Neuronal stem cell (in vitro differentiated cells): ENCODE measurements around the gene CANT1.

Source experiments
- DNase-seq: peaks from one replicate; pipeline ENCODE4 v3.0.0-alpha.2; 2013; ENCODE audit warnings: low spot score
- H2AFZ ChIP-seq: one replicate; pipeline ENCODE4 v1.6.1; 2013; ENCODE audit warnings: mild to moderate bottlenecking, low read length, inconsistent platforms
- H2AK5ac ChIP-seq: 2 replicates; pipeline ENCODE4 v1.6.1; 2013; ENCODE audit warnings: low read depth, mild to moderate bottlenecking, inconsistent platforms, low read length, moderate library complexity, mixed read lengths
- H2BK120ac ChIP-seq: 2 replicates; pipeline ENCODE4 v1.6.1; 2013; ENCODE audit warnings: low read depth, mild to moderate bottlenecking, inconsistent platforms, low read length, moderate library complexity, mixed read lengths
- H2BK12ac ChIP-seq: one replicate; pipeline ENCODE4 v1.6.1; 2013; ENCODE audit warnings: low read length, inconsistent platforms
- H2BK15ac ChIP-seq: 2 replicates; pipeline ENCODE4 v1.6.1; 2013; ENCODE audit warnings: mild to moderate bottlenecking, low read length, inconsistent platforms, mixed read lengths
- H2BK5ac ChIP-seq: one replicate; pipeline ENCODE4 v1.6.1; 2013; ENCODE audit warnings: inconsistent platforms, mild to moderate bottlenecking, low read length, moderate library complexity
- H3K14ac ChIP-seq: one replicate; pipeline ENCODE4 v1.6.1; 2013; ENCODE audit warnings: low read length, inconsistent platforms
- H3K18ac ChIP-seq: 2 replicates; pipeline ENCODE4 v1.6.1; 2013; ENCODE audit warnings: low read length, inconsistent platforms
- H3K23ac ChIP-seq: 2 replicates; pipeline ENCODE4 v1.6.1; 2013; ENCODE audit warnings: low read depth, mild to moderate bottlenecking, mixed read lengths, low read length, inconsistent platforms; ENCODE audit not compliant: poor library complexity
- H3K27ac ChIP-seq: replicated peaks from 3 replicates; pipeline ENCODE4 v1.5.1; 2013; ENCODE audit warnings: low read length, inconsistent platforms
- H3K27me3 ChIP-seq, 3 experiments: 2 replicates each; pipeline ENCODE4 v1.6.1; 2013; ENCODE audit warnings: low read length in 3 of 3, mild to moderate bottlenecking in 2 of 3, inconsistent platforms in 1 of 3, low read depth in 1 of 3, mixed read lengths in 1 of 3, moderate library complexity in 1 of 3; ENCODE audit not compliant: control insufficient read depth in 3 of 3, insufficient read depth in 3 of 3
- H3K36me3 ChIP-seq, 2 donors: replicated peaks in 1 of 2; 2 replicates each; pipeline ENCODE4 v1.6.1; 2013; ENCODE audit warnings: low read length in 2 of 2; ENCODE audit not compliant: control insufficient read depth in 2 of 2, insufficient read depth in 2 of 2
- H3K4ac ChIP-seq: 2 replicates; pipeline ENCODE4 v1.6.1; 2013; ENCODE audit warnings: inconsistent platforms, mild to moderate bottlenecking, low read length, moderate library complexity
- H3K4me1 ChIP-seq, 2 donors: 1 replicate in 1 of 2; 2 replicates in 1 of 2; pipeline ENCODE4 v1.6.1; 2013; ENCODE audit warnings: low read length in 2 of 2, low read depth in 1 of 2; ENCODE audit not compliant: control insufficient read depth in 2 of 2, insufficient read depth in 1 of 2
- H3K4me2 ChIP-seq: one replicate; pipeline ENCODE4 v1.6.1; 2013; ENCODE audit warnings: mild to moderate bottlenecking, low read length, inconsistent platforms; ENCODE audit not compliant: insufficient read depth, poor library complexity, severe bottlenecking
- H3K4me3 ChIP-seq, 2 donors: 2 replicates each; pipeline ENCODE4 v1.5.1; 2013; ENCODE audit warnings: low read length in 2 of 2, mild to moderate bottlenecking in 2 of 2, inconsistent platforms in 1 of 2, moderate library complexity in 1 of 2
- H3K79me1 ChIP-seq: one replicate; pipeline ENCODE4 v1.6.1; 2013; ENCODE audit warnings: low read depth, mild to moderate bottlenecking, inconsistent platforms, low read length, moderate library complexity
- H3K9ac ChIP-seq: one replicate; pipeline ENCODE4 v1.6.1; 2013; ENCODE audit warnings: mild to moderate bottlenecking, low read depth, low read length, inconsistent platforms; ENCODE audit not compliant: poor library complexity
- H3K9me3 ChIP-seq, 2 donors: replicated peaks in 1 of 2; 2 replicates each; pipeline versions ENCODE3 to v1.6.1; 2013; ENCODE audit warnings: low read length in 2 of 2, mild to moderate bottlenecking in 2 of 2, inconsistent platforms in 1 of 2, low read depth in 1 of 2, mixed read lengths in 1 of 2, moderate library complexity in 1 of 2; ENCODE audit not compliant: control insufficient read depth in 2 of 2, insufficient read depth in 1 of 2
- H4K8ac ChIP-seq: one replicate; pipeline ENCODE4 v1.6.1; 2013; ENCODE audit warnings: low read depth, mild to moderate bottlenecking, inconsistent platforms, low read length, moderate library complexity
- H4K91ac ChIP-seq: one replicate; pipeline ENCODE4 v1.6.1; 2013; ENCODE audit warnings: low read length, low read depth, mild to moderate bottlenecking, inconsistent platforms; ENCODE audit not compliant: poor library complexity
- WGBS, 2 donors: extraction: QIAGEN DNeasy Blood & Tissue Kit; methylation state at CpG; one replicate each; pipeline ENCODE4 v1.1.7; 2013; ENCODE audit warnings: missing lambda C conversion rate in 2 of 2, mixed read lengths in 1 of 2; ENCODE audit not compliant: insufficient read length in 2 of 2, insufficient replicate concordance in 1 of 2; ENCODE audit errors: extremely low coverage in 2 of 2; 5-methylcytosine and 5-hydroxymethylcytosine counted together

The CANT1 gene

GRCh38 chr17:79041723-79042420 is 32.3 kb upstream of the CANT1 start:
- no peak overlapping the region for H3K14ac ChIP-seq
- H2AK5ac ChIP-seq, result peak overlapping the region; percentile 60
- no peak overlapping the region for H4K91ac ChIP-seq
- H3K4me1 ChIP-seq, result peaks cover 0 to 5% of the 10 kb centered on the region in 2 donors
- H2BK12ac ChIP-seq, result no peak overlapping the region
- H2BK5ac ChIP-seq, result no peak overlapping the region
- peaks cover 0 to 8% of the 10 kb centered on the region in 2 donors for H3K9me3 ChIP-seq
- no peak overlapping the region for H2BK120ac ChIP-seq
- H2BK15ac ChIP-seq, result peak overlapping the region; percentile 65
- H3K4ac ChIP-seq, result no peak overlapping the region
- no peaks in the 10 kb centered on the region for H3K36me3 ChIP-seq
- no peak overlapping the region for H4K8ac ChIP-seq
- peaks cover 2% of the 10 kb centered on the region for H3K79me1 ChIP-seq
- no peak overlapping the region for H3K4me3 ChIP-seq
- DNase-seq, result no peak
- H3K9ac ChIP-seq, result no peak overlapping the region
- H2AFZ ChIP-seq, result no peak overlapping the region
- H3K4me2 ChIP-seq, result no peak overlapping the region
- H3K23ac ChIP-seq, result peak overlapping the region; percentile 30
- H3K18ac ChIP-seq, result no peak overlapping the region
- H3K27ac ChIP-seq, result no peak overlapping the region
- no CpG with 5 or more reads among the region's 29 CpGs for WGBS, 2 donors
- peaks cover 0 to 16% (median 2%) of the 10 kb centered on the region in 3 experiments for H3K27me3 ChIP-seq

DNA sequence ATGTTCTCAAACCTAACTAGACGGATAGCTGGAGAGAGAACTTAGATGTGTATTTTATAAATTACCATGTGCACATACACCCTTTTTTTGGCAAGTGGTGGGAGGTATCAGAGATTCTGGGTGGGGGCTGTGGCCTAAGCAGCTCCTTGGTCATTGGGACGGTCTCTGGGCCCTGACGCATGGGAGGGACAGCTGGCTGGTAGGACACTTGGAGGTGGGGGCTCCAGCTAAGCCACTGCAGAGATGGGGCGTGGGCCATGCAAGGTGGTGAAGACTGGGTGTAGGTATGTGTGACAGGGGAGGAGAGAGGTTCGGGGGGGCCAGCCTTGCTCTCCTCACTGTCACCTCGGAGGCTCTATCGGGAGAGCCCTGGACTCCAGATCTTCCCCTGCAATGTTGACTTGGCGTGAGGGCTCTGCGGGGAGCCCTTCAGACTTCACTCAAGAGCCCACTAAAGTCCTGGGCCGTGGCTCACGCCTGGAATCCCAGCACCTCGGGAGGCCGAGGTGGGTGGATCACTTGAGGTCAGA is 31.5 kb upstream of the CANT1 start:
- Histone ChIP-seq H3K27me3 (peaks cover 0 to 11% (median 2%) of the 10 kb centered on the region in 3 experiments), H3K23ac (no peak overlapping the region), H3K14ac (no peak overlapping the region), H3K18ac (peak overlapping the region; percentile 72), H2BK120ac (no peak overlapping the region), H3K79me1 (peaks cover 2% of the 10 kb centered on the region), H4K91ac (no peak overlapping the region), H4K8ac (no peak overlapping the region), H3K4ac (no peak overlapping the region), H3K9me3 (peaks cover 0 to 8% of the 10 kb centered on the region in 2 donors), H2BK12ac (no peak overlapping the region), H3K9ac (peak overlapping the region; percentile 32), H2BK5ac (no peak overlapping the region), H3K4me3 (no peak overlapping the region), H3K4me1 (peaks cover 0 to 5% of the 10 kb centered on the region in 2 donors), H2AFZ (no peak overlapping the region), H2AK5ac (no peak overlapping the region), H2BK15ac (no peak overlapping the region), H3K36me3 (no peaks in the 10 kb centered on the region), H3K27ac (no peak overlapping the region), H3K4me2 (no peak overlapping the region)
- no peak for DNase-seq
- WGBS, 2 donors, result no CpG with 5 or more reads among the region's 13 CpGs

DNA sequence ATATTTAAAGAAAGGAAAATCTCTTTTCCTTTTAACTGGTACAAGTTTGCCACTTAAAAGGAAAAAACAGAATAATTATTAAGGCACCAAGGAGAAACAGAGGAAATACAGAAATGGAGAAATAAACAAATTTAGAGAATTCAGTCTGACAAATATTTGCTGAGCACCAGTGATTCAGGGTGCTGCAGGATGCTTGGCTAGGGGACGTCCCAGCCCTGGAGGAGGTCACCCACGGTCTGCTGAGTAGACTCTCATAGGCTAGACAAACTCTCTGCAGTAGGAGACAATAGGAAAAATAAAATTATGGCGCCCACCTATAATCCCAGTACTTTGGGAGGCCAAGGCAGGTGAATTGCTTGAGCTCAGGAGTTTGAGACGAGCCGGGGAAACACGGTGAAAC is 30.3 kb upstream of the CANT1 start:
- no peak overlapping the region for H3K18ac ChIP-seq
- no peak overlapping the region for H3K14ac ChIP-seq
- peaks cover 0 to 21% (median 2%) of the 10 kb centered on the region in 3 experiments for H3K27me3 ChIP-seq
- no peak overlapping the region for H4K8ac ChIP-seq
- no peak overlapping the region for H3K4me3 ChIP-seq
- no peak overlapping the region for H2BK12ac ChIP-seq
- no peak overlapping the region for H2AK5ac ChIP-seq
- H3K36me3 ChIP-seq, result no peaks in the 10 kb centered on the region
- H3K4me1 ChIP-seq, result peaks cover 0 to 5% of the 10 kb centered on the region in 2 donors
- no peak overlapping the region for H2BK15ac ChIP-seq
- no peak overlapping the region for H2BK5ac ChIP-seq
- no peak overlapping the region for H2BK120ac ChIP-seq
- no peak for DNase-seq
- peaks cover 0 to 8% of the 10 kb centered on the region in 2 donors for H3K9me3 ChIP-seq
- H3K4ac ChIP-seq, result no peak overlapping the region
- no peak overlapping the region for H3K23ac ChIP-seq
- peaks cover 2% of the 10 kb centered on the region for H3K79me1 ChIP-seq
- H2AFZ ChIP-seq, result no peak overlapping the region
- no CpG with 5 or more reads among the region's 6 CpGs for WGBS, 2 donors
- H3K4me2 ChIP-seq, result no peak overlapping the region
- H3K27ac ChIP-seq, result no peak overlapping the region
- no peak overlapping the region for H4K91ac ChIP-seq
- H3K9ac ChIP-seq, result no peak overlapping the region

- Histone ChIP-seq H2BK15ac (no peak overlapping the region), H3K4me3 (no peak overlapping the region), H2BK120ac (no peak overlapping the region), H3K23ac (no peak overlapping the region), H3K4me1 (peaks cover 0 to 5% of the 10 kb centered on the region in 2 donors), H4K91ac (no peak overlapping the region), H3K27ac (no peak overlapping the region), H3K4me2 (no peak overlapping the region), H3K36me3 (no peaks in the 10 kb centered on the region), H2AK5ac (no peak overlapping the region), H3K18ac (no peak overlapping the region), H3K9ac (no peak overlapping the region), H3K79me1 (peaks cover 2% of the 10 kb centered on the region), H3K9me3 (peaks cover 0 to 8% of the 10 kb centered on the region in 2 donors), H2BK5ac (no peak overlapping the region), H2BK12ac (no peak overlapping the region), H2AFZ (no peak overlapping the region), H3K4ac (no peak overlapping the region), H3K14ac (no peak overlapping the region), H3K27me3 (peaks cover 0 to 26% (median 2%) of the 10 kb centered on the region in 3 experiments), H4K8ac (no peak overlapping the region)
- DNase-seq, result no peak
- WGBS, 2 donors, result no CpG with 5 or more reads among the region's 8 CpGs
Measured at GRCh38 chr17:79039171-79039570, 29.6 kb upstream of the CANT1 start.
